H54 (cell line): ENCODE data around the gene CLEC18B.
"Not testable (repeated sequence)": the region's sequence is repeated elsewhere in the genome, so short reads cannot be mapped to it uniquely, and the experiment has no call there.

ENCODE experiments used
- DNase-seq: peaks from one replicate; pipeline ENCODE4 v3.0.0; 2011; ENCODE audit warnings: low spot score, mixed read lengths; ENCODE audit not compliant: insufficient read length
- FAIRE-seq: peaks from 3 replicates; lab custom pipeline; 2011; peaks lifted over from hg19 to GRCh38; lab: Jason Lieb, UNC

The CLEC18B gene

DNA sequence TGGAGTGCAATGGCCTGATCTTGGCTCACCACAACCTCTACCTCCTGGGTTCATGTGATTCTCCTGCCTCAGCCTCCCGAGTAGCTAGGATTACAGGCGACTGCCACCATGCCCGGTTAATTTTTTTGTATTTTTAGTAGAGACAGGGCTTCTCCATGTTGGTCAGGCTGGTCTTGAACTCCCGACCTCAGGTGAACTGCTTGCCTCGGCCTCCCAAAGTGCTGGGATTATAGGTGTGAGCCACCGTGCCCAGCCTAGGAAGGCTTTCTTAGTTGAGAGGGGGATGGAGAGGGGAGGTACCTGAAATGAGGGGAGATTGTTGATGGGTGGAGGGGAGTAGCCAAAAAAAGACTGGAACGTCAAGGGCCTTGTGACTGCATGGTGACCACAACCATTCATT lies 7.4 kb downstream of the CLEC18B start:
- not testable (repeated sequence) for FAIRE-seq

GRCh38 chr16:74413485-74413884 lies 7.8 kb downstream of the CLEC18B start:
- FAIRE-seq, DNase-seq: not testable (repeated sequence)

More for the DNA sequence above, 7.4 kb downstream of the CLEC18B start:
- DNase-seq = not testable (repeated sequence)

DNA sequence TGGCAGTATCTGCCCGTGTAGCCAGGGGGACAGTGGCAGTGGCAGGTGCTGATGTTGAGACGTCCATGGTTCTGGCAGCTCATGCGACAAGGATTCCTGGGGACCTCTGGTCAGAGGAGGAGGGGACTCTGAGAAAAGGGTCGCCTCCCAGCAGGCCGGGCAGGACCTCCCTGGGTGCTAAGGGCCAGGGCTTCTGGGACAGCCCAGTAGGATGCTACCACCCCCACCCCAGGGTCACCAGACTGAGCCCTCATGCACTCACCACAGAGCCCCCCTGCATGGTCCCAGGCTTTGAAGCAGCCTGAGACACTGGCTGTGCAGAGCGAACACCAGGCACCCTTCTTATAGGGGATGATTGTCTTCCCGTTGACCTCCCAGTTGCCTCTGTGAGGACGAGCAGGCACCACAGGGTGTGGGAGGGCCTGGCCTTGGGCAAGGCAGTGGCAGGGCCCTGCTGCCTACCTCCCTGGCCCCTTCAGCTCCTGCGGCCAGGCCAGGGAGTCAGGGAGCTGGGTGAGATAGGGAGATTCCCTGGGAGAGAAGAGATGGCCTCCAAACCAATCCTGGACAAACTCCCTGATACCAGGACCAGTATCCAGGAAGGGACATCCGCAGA lies 8.4 kb downstream of the CLEC18B start:
- DNase-seq, FAIRE-seq: not testable (repeated sequence)

DNA sequence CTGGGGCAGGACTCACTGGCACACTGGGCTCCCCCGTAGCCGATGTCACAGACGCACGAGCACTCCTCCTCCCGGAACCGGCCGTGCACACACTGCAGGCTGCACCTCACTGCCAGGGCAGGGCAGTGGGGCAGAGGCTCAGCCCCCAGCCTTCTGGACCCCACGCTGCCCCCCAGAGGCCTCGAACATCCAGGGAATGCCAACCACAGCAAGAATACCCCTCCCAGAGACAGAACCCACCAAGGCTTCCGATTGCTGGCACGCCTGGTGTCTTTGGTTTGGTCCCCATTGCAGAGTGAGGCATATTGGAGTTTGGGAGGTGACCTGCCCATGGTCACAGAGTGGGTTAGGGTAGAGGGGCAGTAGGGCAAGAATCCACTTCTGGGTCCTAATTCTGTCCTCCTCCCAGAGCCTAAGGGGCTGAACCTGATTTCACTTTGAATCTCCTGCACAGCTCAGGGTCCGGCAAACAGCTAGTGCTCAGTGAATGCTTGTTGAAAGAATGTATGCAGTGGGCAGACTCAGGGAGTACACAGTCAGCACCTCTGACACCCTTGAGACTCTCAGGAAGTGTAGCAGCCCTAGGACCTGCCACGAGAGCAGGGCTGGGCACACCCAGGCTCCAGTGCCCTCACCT lies 9.0 kb downstream of the CLEC18B start:
- not testable (repeated sequence) for FAIRE-seq, DNase-seq

GRCh38 chr16:74410981-74411380 lies 10.3 kb downstream of the CLEC18B start:
- DNase-seq, FAIRE-seq: not testable (repeated sequence)

GRCh38 chr16:74410057-74410957 lies 11.0 kb downstream of the CLEC18B start:
- not testable (repeated sequence) for FAIRE-seq, DNase-seq

DNA sequence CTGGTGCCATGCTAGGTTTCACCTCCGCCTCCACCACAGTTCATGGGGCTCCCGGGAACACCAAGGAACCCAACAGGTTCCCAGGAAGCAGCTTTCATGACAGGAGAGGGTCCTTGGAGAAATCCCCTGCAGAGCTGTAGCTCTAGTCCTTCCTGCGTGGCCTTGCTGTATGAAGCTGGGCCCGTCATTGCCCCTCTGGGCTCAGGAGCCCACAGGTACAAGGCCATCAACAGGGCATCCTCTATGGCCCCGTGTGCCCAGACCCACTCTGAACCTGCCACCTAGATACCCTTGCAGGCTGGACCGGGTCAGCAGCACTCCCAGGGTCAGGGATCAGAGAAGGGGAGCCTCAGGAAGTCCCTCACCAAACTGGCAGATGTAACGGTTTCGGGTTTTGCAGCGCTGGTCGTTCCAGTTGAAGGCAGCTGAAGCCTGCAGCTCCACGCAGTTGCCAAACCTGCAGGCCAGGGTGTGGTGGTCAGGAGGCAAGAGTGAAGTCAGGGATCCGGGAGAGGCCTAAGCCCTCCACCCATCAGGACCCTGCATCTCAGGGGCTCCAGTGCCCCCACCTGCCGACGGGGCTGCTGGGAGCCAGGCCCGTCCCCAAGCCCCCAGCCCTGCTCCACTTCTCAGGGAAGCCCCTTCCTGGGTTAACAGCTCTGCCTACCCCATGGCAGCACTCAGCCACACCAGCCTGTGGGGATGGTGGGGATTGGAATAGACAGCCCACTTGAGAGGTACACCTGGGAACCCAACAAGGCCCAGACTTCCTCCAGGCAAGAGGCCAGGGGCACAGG lies 11.9 kb downstream of the CLEC18B start:
- FAIRE-seq, DNase-seq: not testable (repeated sequence)

DNA sequence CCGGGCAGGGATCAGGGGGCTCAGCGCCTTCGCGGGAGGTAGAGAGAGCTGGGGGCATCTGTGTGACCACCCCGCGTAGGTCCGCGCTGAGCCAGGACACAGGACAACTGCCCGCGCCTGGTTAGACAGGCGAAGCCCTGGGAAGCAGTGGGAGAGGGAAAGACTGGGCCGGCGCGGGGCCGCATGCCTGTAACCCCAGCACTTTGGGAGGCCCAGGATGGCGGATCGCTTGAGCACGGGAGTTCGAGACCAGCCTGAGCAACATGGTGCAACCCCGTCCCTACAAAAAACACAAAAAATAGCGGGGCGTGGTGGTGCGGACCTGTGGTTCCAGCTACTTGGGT lies 13.9 kb downstream of the CLEC18B start:
- FAIRE-seq = not testable (repeated sequence)

GRCh38 chr16:74406600-74407361 lies 14.5 kb downstream of the CLEC18B start:
- DNase-seq, FAIRE-seq: not testable (repeated sequence)

More for the DNA sequence above, 13.9 kb downstream of the CLEC18B start:
- not testable (repeated sequence) for DNase-seq

DNA sequence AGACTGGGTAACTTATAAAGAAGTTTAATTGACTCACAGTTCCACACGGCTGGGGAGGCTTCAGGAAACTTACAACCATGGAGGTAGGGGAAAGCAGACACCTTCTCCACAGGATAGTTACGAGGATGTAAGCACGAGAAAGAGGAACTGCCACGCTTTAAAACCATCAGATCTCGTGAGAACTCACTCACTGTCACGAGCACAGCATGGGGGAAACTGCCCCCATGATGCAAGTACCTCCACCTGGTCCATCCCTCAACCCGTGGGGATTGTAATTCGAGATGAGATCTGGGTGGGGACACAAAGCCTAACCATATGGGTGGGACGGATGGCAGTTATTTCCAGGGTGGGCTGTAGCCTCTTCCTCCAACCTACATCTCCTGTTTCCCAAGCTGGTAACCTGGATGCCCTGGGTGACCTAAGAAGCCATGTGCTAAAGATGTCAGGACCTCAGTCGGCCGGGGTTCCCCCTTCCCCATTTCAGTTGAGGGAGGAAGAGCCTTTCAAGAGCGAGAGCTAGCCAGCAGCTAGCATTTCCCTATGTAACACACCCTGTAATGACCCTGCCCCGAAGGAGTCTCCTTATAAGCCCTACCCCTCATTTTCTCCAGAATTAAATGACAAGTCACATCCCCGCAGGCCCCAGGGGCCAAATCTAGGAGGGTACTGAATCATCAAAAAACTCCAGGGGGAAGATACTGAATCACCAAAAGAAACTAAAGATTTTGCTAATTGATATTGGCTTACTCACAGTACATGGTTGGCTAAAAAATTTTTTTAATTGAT lies 16.9 kb downstream of the CLEC18B start:
- DNase-seq, FAIRE-seq: not testable (repeated sequence)

GRCh38 chr16:74400238-74400637 lies 21.0 kb downstream of the CLEC18B start:
- not testable (repeated sequence) for DNase-seq, FAIRE-seq

DNA sequence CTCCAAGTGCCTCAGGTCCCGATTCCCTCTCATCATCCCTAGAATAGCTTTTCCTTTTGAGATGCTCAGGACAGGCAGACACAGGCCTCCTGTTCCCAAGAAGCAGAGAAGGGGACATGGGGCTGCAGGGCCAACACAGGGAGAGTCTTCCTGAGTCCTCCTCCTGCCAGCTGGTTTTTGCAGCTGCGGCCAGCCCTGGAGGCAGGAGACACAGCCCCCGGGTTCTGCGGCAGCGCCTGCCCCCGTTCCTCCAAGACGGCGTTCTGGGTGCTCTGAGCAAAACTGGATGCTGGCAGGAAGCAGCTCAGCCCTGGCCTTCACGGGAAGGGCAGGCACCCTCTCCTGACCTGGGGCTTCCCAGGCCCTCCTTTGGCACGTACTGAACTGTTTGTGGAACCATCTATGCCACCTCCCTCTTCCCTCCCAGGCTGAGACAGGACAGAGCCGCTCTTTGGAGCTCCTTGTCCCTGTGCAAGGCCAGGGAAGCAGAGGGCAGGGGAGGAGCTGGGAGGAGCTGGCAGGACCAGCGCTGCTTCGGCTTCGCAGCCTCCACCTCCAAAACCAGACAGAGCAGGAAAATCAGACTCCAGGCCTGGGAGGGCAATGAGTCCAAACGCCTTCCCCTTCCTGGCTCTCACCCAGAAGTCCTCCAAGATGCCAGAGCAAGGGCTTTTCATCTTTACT lies 22.9 kb downstream of the CLEC18B start:
- not testable (repeated sequence) for DNase-seq, FAIRE-seq

- DNase-seq, FAIRE-seq: not testable (repeated sequence)
Observed at GRCh38 chr16:74396521-74397017, 24.7 kb downstream of the CLEC18B start.

GRCh38 chr16:74394604-74395003 lies 26.7 kb downstream of the CLEC18B start:
- not testable (repeated sequence) for FAIRE-seq, DNase-seq

DNA sequence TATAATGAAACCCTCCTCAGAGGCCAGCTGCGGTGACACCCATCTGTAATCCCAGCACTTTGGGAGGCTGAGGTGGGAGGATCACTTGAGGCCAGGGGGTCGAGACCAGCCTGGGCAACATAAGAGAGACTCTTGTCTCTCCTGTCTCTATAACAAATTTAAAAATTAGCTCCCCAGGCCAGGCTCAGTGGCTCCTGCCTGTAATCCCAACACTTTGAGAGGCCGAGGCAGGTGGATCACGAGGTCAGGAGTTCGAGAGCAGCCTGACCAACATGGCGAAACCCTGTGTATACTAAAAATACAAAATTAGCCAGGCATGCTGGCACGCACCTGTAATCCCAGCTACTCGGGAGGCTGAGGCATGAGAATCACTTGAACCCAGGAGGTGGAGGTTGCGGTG lies 27.1 kb downstream of the CLEC18B start:
- FAIRE-seq, DNase-seq: not testable (repeated sequence)

DNA sequence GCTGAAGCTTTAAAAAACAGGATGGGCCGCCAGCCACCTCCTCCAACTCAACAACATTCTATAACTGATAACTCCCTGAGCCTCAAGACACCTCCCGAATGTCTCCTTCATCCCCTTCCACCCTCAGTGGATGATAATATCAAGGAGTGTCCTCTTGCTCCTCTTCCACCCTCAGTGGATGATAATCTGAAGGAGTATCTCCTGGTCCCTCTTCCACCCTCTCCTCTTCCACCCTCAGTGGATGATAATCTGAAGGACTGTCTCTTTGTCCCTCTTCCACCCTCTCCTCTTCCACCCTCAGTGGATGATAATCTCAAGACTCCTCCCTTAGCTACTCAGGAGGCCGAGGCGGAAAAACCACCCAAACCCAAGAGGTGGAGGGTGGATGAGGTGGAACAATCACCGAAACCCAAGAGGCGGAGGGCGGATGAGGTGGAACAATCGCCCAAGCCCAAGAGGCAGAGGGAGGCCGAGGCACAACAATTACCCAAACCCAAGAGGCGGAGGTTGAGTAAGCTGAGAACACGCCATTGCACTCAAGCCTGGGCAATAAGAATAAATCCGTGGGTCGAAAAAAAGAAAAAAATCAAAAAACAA lies 29.7 kb downstream of the CLEC18B start:
- FAIRE-seq, DNase-seq: not testable (repeated sequence)
